HCT116 (cell line): Measurements from ENCODE around the gene COQ8B. TPM values are rescaled to one million over a fixed set of nuclear protein-coding genes. Genes with fewer than 3 reads are reported as not detected.

Experiments
- ATAC-seq: fragments of 200-7000 bp; cut with Tn5 transposase; 2 replicates; pipeline ENCODE4 v1.9.1; 2020; ENCODE audit warnings: mild to moderate bottlenecking, moderate library complexity
- BruUV-seq: library from RNA; stranded (reverse); fragments of 400-500 nt; replicated peaks from 2 replicates; lab custom pipeline; 2021; lab: Mats Ljungman, UMichigan
- CTCF ChIA-PET: fragments of 300-600 bp; sonication (Branson Sonifier 250); formaldehyde crosslinking; loops from one replicate; lab custom pipeline; 2021; ENCODE audit warnings: antibody characterized with exemption; lab: Charles Lee
- POLR2A ChIA-PET: fragments of 300-600, 350-600 bp; sonication (Branson Sonifier 250); formaldehyde crosslinking; loops from one replicate; lab custom pipeline; 2021; ENCODE audit warnings: antibody characterized with exemption; lab: Charles Lee
- RAD21 ChIA-PET, 2 experiments: fragments of 300-600 bp; sonication (Branson Sonifier 250); formaldehyde crosslinking; loops; one replicate each; lab custom pipeline; 2023; ENCODE audit warnings: low total read pairs in 2 of 2; ENCODE audit not compliant: uncharacterized antibody in 2 of 2, unreplicated experiment in 2 of 2, low non-redundant PET in 1 of 2; lab: Charles Lee
- DNase-seq: peaks from one replicate; pipeline ENCODE4 v3.0.0-alpha.2; 2010; ENCODE audit warnings: low read depth, low spot score
- H2AFZ ChIP-seq: fragments of 200-600 bp; shearing (Covaris generic), sonication (generic); 2 replicates; pipeline ENCODE4 v1.6.1; 2017; ENCODE audit warnings: low read depth, mixed run types, mixed read lengths, antibody characterized with exemption, low read length; ENCODE audit not compliant: poor library complexity, severe bottlenecking
- H3K27ac ChIP-seq: 2 replicates; pipeline ENCODE4 v1.5.1; 2012; ENCODE audit warnings: low read depth, low read length
- H3K27me3 ChIP-seq: fragments of 200-600 bp; sonication (generic); 2 replicates; pipeline ENCODE4 v1.6.1; 2016; ENCODE audit warnings: mixed run types, low read length, mixed read lengths; ENCODE audit not compliant: insufficient read depth
- H3K36me3 ChIP-seq, 2 experiments: fragments of 200-500 bp in 1 of 2; fragments of 200-600 bp in 1 of 2; sonication (Bioruptor generic) in 1 of 2; sonication (generic) in 1 of 2; 2 replicates each; pipeline versions ENCODE4 v1.5.1 to v1.6.1; 2014 to 2016; ENCODE audit warnings: low read length in 2 of 2, inconsistent platforms in 1 of 2, mixed read lengths in 1 of 2, mixed run types in 1 of 2; ENCODE audit not compliant: insufficient read depth in 2 of 2, control insufficient read depth in 1 of 2
- H3K4me1 ChIP-seq, 2 experiments: fragments of 200-600 bp in 1 of 2; sonication (generic) in 1 of 2; 2 replicates each; pipeline versions ENCODE4 v1.5.1 to v1.6.1; 2012 to 2017; ENCODE audit warnings: low read length in 2 of 2, inconsistent platforms in 1 of 2, mild to moderate bottlenecking in 1 of 2, mixed read lengths in 1 of 2, mixed run types in 1 of 2, moderate library complexity in 1 of 2; ENCODE audit not compliant: insufficient read depth in 2 of 2, control insufficient read depth in 1 of 2
- H3K4me2 ChIP-seq: fragments of 200-600 bp; sonication (generic); 2 replicates; pipeline ENCODE4 v1.6.1; 2017; ENCODE audit warnings: mixed run types, low read length, mixed read lengths
- H3K4me3 ChIP-seq, 2 experiments: fragments of 200-600 bp in 1 of 2; sonication (generic) in 1 of 2; replicated peaks in 1 of 2; 2 replicates each; pipeline ENCODE4 v1.5.1; 2011 to 2016; ENCODE audit warnings: low read length in 2 of 2, control low read depth in 1 of 2, low read depth in 1 of 2, mild to moderate bottlenecking in 1 of 2, mixed read lengths in 1 of 2, mixed run types in 1 of 2
- H3K79me2 ChIP-seq: fragments of 200-600 bp; sonication (generic); 2 replicates; pipeline ENCODE4 v1.6.1; 2017; ENCODE audit warnings: mild to moderate bottlenecking, mixed run types, low read length, moderate library complexity, mixed read lengths; ENCODE audit not compliant: insufficient read depth
- H3K9ac ChIP-seq: fragments of 200-600 bp; sonication (generic); 2 replicates; pipeline ENCODE4 v1.6.1; 2016; ENCODE audit warnings: low read length, mixed read lengths
- H3K9me2 ChIP-seq: fragments of 200-600 bp; sonication (generic), shearing (Covaris generic); 2 replicates; pipeline ENCODE4 v1.6.1; 2017; ENCODE audit warnings: mixed run types, mild to moderate bottlenecking, moderate library complexity; ENCODE audit not compliant: insufficient read depth
- H3K9me3 ChIP-seq, 2 experiments: fragments of 200-500 bp in 1 of 2; fragments of 200-600 bp in 1 of 2; sonication (Bioruptor generic) in 1 of 2; sonication (generic) in 1 of 2; 2 replicates each; pipeline ENCODE4 v1.6.1; 2014 to 2017; ENCODE audit warnings: low read length in 2 of 2, mixed read lengths in 2 of 2, inconsistent platforms in 1 of 2, low read depth in 1 of 2, mild to moderate bottlenecking in 1 of 2, mixed run types in 1 of 2, moderate library complexity in 1 of 2; ENCODE audit not compliant: control insufficient read depth in 1 of 2, insufficient read depth in 1 of 2
- H4K20me1 ChIP-seq: fragments of 200-600 bp; sonication (generic), shearing (Covaris generic); 2 replicates; pipeline ENCODE4 v1.6.1; 2017; ENCODE audit warnings: mixed run types, mild to moderate bottlenecking, moderate library complexity; ENCODE audit not compliant: insufficient read depth
- CEBPB ChIP-seq: IDR thresholded peaks from 2 replicates; pipeline ENCODE4 v1.6.1; 2012; ENCODE audit warnings: low read depth
- EGR1 ChIP-seq: IDR thresholded peaks from 2 replicates; pipeline ENCODE4 v1.6.1; 2012; ENCODE audit warnings: low read depth
- FOSL1 ChIP-seq: IDR thresholded peaks from 2 replicates; pipeline ENCODE4 v1.6.1; 2012; ENCODE audit warnings: low read depth
- JUND ChIP-seq: IDR thresholded peaks from 2 replicates; pipeline ENCODE4 v1.6.1; 2012
- POLR2A ChIP-seq: IDR thresholded peaks from 2 replicates; pipeline ENCODE4 v1.7.0; 2011; ENCODE audit warnings: borderline replicate concordance; ENCODE audit not compliant: insufficient read depth, insufficient read length; ENCODE audit errors: extremely low read depth
- SIN3A ChIP-seq: IDR thresholded peaks from 2 replicates; pipeline ENCODE4 v1.6.1; 2012; ENCODE audit warnings: low read depth
- SP1 ChIP-seq: IDR thresholded peaks from 2 replicates; pipeline ENCODE4 v1.6.1; 2012; ENCODE audit warnings: low read depth
- SRF ChIP-seq: IDR thresholded peaks from 2 replicates; pipeline ENCODE4 v1.6.1; 2012; ENCODE audit warnings: low read depth
- TCF7L2 ChIP-seq: IDR thresholded peaks from 2 replicates; pipeline ENCODE4 v1.7.0; 2011; ENCODE audit warnings: borderline replicate concordance, inconsistent platforms; ENCODE audit not compliant: insufficient read depth, insufficient read length; ENCODE audit errors: extremely low read depth
- YY1 ChIP-seq: IDR thresholded peaks from 2 replicates; pipeline ENCODE4 v1.6.1; 2011; ENCODE audit warnings: low read length, low read depth, moderate library complexity, mild to moderate bottlenecking; ENCODE audit not compliant: insufficient replicate concordance; ENCODE audit errors: extremely low read depth
- ZNF274 ChIP-seq: fragments of 200-500 bp; sonication (Bioruptor generic); IDR thresholded peaks from 2 replicates; pipeline ENCODE4 v1.6.1; 2014; ENCODE audit warnings: mild to moderate bottlenecking, low read depth, low read length, inconsistent platforms
- intact Hi-C: fragments of 100-400 bp; cut with micrococcal nuclease; formaldehyde crosslinking; loops from 2 replicates; pipeline ENCODE4 v1.10.0; 2022
- total RNA-seq: library from RNA; stranded (reverse); gene quantifications from one replicate; pipeline ENCODE4 v1.2.1, GENCODE V29; 2021; ENCODE audit not compliant: unreplicated experiment
- TF ChIP-seq, protein P1 (sequence below), 3 experiments: fragments of 200-600 bp in 1 of 3; sonication (generic) in 1 of 3; IDR thresholded peaks in 2 of 3; conservative IDR thresholded peaks in 1 of 3; 2 replicates each; pipeline ENCODE4 v1.5.1; 2012 to 2017; ENCODE audit warnings: low read depth in 2 of 3, low read length in 2 of 3, antibody characterized with exemption in 1 of 3, borderline replicate concordance in 1 of 3, control low read depth in 1 of 3, mild to moderate bottlenecking in 1 of 3, mixed read lengths in 1 of 3, mixed run types in 1 of 3, moderate library complexity in 1 of 3; ENCODE audit not compliant: insufficient read depth in 1 of 3
- TF ChIP-seq, protein P2 (sequence below): IDR thresholded peaks from 2 replicates; pipeline ENCODE4 v1.6.1; 2012
- TF ChIP-seq, protein P3 (sequence below): IDR thresholded peaks from 2 replicates; pipeline ENCODE4 v1.6.1; 2012; ENCODE audit warnings: low read depth

Gene COQ8B
- total RNA-seq, 1 experiment from 2014 or later: 47.1 TPM

DNA sequence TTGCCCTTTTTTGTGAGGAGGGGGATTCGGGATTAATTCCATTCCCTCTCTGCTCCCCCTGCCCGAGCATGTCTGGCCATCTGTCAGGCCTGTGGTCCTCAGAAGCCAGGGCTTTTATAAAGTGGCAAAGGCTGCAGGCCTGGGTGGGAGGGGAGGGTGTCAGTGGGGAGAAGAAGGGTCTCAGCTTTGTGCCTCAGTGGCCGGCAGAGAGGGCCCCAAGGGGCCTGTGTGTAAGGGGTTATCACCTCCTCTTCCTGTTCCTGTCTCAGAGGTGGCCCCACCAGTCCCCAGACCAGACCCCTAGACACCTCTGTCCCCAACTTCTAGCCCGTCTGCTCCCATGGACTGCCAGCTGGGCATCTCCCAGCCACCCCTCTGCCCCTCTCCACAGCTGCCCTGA, 22.8 kb downstream of the COQ8B start:
- Histone ChIP-seq H3K27me3 (no peaks in the 10 kb centered on the region), H4K20me1 (no peaks in the 10 kb centered on the region), H3K9me3 (no peaks in the 10 kb centered on the region), H3K9me2 (no peaks in the 10 kb centered on the region), H3K79me2 (peaks cover 14% of the 10 kb centered on the region), H3K36me3 (peaks cover 0 to 7% of the 10 kb centered on the region in 2 experiments; a peak in 2 of 4 replicates), H3K4me3 (no peak overlapping the region), H2AFZ (no peak overlapping the region), H3K9ac (no peak overlapping the region), H3K4me2 (no peak overlapping the region), H3K27ac (no peak overlapping the region), H3K4me1 (peaks cover 12 to 26% of the 10 kb centered on the region in 2 experiments; a peak in 3 of 4 replicates)
- intact Hi-C loops: no loop called here
- ATAC-seq: no peak
- BruUV-seq: no TSS peak
- ChIA-PET CTCF (no interaction called here), RAD21 (no interaction called here), POLR2A (no interaction called here)
- DNase-seq: no peak
- TF ChIP-seq SP1: no peak
- TF ChIP-seq SIN3A: no peak
- TF ChIP-seq CEBPB: no peak
- no peak for TF ChIP-seq YY1
- TF ChIP-seq, protein P1, sequence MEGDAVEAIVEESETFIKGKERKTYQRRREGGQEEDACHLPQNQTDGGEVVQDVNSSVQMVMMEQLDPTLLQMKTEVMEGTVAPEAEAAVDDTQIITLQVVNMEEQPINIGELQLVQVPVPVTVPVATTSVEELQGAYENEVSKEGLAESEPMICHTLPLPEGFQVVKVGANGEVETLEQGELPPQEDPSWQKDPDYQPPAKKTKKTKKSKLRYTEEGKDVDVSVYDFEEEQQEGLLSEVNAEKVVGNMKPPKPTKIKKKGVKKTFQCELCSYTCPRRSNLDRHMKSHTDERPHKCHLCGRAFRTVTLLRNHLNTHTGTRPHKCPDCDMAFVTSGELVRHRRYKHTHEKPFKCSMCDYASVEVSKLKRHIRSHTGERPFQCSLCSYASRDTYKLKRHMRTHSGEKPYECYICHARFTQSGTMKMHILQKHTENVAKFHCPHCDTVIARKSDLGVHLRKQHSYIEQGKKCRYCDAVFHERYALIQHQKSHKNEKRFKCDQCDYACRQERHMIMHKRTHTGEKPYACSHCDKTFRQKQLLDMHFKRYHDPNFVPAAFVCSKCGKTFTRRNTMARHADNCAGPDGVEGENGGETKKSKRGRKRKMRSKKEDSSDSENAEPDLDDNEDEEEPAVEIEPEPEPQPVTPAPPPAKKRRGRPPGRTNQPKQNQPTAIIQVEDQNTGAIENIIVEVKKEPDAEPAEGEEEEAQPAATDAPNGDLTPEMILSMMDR (IDR thresholded peaks at IDR 0.05 in 2 of 3, conservative IDR thresholded peaks at IDR 0.05 in 1 of 3; ENCODE audit: borderline replicate concordance in 1 of 3, insufficient read depth in 1 of 3, low read depth in 2 of 3, low read length in 2 of 3): no peak
- TF ChIP-seq, protein P2, sequence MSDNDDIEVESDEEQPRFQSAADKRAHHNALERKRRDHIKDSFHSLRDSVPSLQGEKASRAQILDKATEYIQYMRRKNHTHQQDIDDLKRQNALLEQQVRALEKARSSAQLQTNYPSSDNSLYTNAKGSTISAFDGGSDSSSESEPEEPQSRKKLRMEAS: no peak
- TF ChIP-seq SRF: no peak
- TF ChIP-seq, protein P3, sequence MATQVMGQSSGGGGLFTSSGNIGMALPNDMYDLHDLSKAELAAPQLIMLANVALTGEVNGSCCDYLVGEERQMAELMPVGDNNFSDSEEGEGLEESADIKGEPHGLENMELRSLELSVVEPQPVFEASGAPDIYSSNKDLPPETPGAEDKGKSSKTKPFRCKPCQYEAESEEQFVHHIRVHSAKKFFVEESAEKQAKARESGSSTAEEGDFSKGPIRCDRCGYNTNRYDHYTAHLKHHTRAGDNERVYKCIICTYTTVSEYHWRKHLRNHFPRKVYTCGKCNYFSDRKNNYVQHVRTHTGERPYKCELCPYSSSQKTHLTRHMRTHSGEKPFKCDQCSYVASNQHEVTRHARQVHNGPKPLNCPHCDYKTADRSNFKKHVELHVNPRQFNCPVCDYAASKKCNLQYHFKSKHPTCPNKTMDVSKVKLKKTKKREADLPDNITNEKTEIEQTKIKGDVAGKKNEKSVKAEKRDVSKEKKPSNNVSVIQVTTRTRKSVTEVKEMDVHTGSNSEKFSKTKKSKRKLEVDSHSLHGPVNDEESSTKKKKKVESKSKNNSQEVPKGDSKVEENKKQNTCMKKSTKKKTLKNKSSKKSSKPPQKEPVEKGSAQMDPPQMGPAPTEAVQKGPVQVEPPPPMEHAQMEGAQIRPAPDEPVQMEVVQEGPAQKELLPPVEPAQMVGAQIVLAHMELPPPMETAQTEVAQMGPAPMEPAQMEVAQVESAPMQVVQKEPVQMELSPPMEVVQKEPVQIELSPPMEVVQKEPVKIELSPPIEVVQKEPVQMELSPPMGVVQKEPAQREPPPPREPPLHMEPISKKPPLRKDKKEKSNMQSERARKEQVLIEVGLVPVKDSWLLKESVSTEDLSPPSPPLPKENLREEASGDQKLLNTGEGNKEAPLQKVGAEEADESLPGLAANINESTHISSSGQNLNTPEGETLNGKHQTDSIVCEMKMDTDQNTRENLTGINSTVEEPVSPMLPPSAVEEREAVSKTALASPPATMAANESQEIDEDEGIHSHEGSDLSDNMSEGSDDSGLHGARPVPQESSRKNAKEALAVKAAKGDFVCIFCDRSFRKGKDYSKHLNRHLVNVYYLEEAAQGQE: no peak
- no peak for TF ChIP-seq EGR1
- no peak for TF ChIP-seq TCF7L2
- no peak for TF ChIP-seq ZNF274
- no peak for TF ChIP-seq JUND
- TF ChIP-seq POLR2A: no peak
- no peak for TF ChIP-seq FOSL1
